Glomerular visceral epithelial cell (primary cell): Measurements from ENCODE around the gene MARF1.
"Not testable (repeated sequence)": the region's sequence is repeated elsewhere in the genome, so short reads cannot be mapped to it uniquely, and the experiment has no call there.

Experiments
- DNase-seq: peaks from one replicate; pipeline ENCODE4 v3.0.0-alpha.2; 2016; ENCODE audit errors: extremely low spot score

Gene MARF1

DNA sequence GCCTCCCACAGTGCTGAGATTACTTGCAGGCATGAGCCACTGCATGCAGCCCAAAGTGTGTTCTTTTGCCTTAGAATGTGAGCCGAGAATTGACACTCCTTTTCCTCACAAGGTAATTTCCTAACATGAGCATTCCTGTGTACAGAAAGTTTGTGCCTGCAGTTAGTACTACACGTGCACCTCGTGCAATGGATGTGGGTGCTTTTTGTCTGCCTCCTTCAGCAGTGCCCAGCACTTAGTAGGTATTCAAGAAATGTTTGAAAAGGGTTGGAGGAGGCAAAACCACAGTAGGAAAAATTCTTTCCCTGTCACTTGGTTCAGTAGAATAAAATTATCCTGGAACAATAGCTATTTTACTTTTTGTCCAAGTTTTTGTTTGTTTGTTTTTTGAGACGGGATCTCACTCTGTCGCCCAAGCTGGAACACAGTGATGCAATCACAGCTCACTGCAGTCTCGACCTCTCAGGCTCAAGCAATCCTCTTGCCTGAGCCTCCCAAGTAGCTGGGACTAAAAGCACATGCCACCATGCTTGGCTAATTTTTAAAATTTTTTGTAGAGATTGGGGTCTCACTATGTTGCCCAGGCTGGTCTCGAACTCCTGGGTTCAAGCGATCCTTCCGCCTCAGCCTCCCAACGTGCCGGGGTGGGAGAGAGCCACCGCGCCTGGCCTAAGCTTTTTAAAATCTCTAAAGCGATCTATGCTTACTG, 9.5 kb upstream of the MARF1 start:
- no peak for DNase-seq

- DNase-seq, result no peak
These were observed 7.8 kb upstream of the MARF1 start for GRCh38 chr16:15650698-15651171.

- peak; percentile 88 for DNase-seq
These were observed 7.2 kb upstream of the MARF1 start, which contains the start of gene NDE1 for GRCh38 chr16:15650019-15650697. Gene NDE1, plus strand, starts transcription at chr16:15650245. Its CDS starts 14,534 bp downstream, at chr16:15664779.

GRCh38 chr16:15649727-15650018, 6.7 kb upstream of the MARF1 start:
- DNase-seq, result no peak

- not testable (repeated sequence) for DNase-seq
These were observed 6.4 kb upstream of the MARF1 start for GRCh38 chr16:15649311-15649710.

- no peak for DNase-seq
These were observed 5.3 kb upstream of the MARF1 start for GRCh38 chr16:15648135-15648730.

GRCh38 chr16:15647294-15648014, 4.5 kb upstream of the MARF1 start:
- DNase-seq, result no peak

DNA sequence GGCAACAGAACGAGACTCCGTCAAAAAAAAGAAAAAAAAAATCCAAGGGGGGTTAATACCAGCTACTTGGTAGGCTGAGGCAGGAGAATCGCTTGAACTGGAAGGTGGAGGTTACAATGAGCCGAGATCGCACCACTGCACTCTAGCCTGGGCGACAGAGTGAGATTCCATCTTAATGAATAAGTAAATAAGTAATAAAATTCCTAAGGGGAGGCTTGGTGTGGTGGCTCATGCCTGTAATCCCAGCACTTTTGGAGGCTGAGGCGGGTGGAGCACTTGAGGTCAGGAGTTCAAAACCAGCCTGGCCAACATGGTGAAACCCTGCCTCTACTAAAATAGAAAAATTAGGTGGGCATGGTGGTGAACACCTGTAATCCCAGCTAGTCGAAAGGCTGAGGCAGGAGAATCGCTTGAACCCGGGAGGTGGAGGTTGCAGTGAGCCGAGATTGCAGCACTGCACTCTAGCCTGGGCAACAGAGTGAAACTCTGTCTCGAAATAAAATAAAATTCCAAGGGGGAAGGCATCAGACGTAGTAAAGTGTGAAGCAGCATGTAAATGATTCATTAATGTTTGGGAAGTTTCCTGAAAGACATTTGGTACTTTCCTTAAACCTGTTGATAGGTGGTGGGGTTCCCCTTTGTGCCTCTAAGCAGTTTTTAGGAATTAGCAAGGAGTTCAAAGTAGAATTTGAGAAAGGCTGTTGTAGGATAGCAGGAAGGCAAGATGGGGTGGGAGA, 3.8 kb upstream of the MARF1 start:
- DNase-seq, result not testable (repeated sequence)

DNA sequence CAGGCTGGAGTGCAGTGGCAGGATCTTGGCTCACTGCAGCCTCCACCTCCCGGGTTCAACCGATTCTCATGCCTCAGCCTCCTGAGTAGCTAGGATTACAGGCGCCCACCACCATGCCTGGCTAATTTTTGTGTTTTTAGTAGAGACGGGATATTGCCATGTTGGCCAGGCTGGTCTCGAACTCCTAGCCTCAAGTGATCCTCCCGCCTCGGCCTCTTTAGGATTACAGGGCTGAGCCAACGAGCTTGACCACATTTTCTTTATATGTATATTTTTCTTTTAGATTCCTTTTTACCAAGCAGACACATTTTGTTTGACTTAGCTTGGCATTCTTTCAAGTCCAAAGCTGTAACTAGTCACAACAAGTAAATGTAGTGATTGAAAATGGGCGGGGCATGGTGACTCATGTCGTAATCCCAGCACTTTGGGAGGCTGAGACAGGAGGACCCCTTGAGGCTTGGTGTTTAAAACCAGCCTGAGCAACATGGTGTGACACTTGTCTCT, 2.1 kb upstream of the MARF1 start:
- DNase-seq, result peak; percentile 60

- no peak for DNase-seq
These were observed 1.5 kb upstream of the MARF1 start for GRCh38 chr16:15644267-15644961.

DNA sequence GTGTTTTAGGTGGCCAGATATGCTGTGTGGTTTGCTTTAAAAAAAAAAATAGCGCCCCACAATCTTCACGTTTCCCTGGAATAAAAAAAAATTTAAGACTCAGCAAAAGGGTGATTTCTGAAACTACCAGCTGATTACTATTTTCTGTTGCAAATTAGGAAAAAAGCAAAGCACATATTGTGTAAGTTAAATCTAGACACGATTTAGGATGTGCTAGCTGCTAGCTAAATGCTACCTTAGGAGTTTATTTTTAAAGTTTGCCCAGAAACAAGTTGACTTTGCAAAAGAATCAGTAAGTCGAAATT, 944 bp upstream of the MARF1 start:
- no peak for DNase-seq

DNA sequence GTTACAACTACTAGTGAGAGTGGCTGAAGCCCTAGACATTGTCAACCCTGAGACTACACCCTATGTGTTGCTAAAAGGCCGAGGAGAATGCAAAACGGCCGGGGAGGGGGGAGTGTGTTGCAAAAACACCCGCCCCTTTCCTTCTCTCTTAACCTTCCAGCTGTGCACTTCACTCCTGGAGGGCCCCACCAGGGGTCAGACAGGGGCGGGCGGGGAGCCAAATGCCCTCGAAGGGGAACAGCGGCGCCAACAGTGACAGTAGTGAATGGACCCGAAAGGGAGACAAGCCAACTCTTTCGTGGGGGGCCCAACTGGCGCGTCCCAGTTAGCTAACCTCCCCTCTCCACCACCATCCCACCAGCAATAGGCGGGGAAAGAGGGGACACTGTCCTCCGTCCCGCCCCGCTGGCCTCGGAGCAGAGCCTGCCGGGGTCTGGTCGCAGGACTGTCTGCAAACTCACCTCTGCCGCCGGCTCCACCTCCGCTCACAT, 352 bp downstream of the MARF1 start:
- DNase-seq, result peak; percentile 66

GRCh38 chr16:15641753-15642556, 999 bp downstream of the MARF1 start:
- DNase-seq, result no peak

- no peak for DNase-seq
These were observed 2.0 kb downstream of the MARF1 start for GRCh38 chr16:15640966-15641365.

- DNase-seq, result no peak
These were observed 3.8 kb downstream of the MARF1 start for GRCh38 chr16:15639061-15639568.

DNA sequence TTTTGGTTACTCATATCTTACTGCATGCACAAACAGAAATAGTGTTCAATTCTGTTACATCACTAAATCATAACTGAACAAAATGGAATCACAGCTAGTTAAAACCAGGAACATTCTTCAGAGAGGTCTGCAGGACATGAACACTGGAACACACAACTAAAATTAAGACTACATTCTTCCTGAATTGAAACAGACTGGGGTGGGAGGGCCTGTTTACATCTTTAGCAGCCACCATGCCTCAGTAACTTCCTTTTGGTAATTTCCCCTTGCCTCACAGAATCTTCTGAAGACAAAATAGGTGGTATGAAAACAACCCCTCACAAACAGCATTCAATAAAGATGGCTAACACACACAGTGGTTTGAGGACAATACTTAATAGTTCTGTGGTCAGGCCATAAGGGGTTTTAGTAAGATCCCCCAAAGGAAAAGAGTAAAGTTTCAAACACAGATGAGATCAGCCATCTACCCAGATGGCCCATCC, 6.5 kb downstream of the MARF1 start:
- DNase-seq, result no peak

GRCh38 chr16:15635926-15636325, 7.0 kb downstream of the MARF1 start:
- no peak for DNase-seq

DNA sequence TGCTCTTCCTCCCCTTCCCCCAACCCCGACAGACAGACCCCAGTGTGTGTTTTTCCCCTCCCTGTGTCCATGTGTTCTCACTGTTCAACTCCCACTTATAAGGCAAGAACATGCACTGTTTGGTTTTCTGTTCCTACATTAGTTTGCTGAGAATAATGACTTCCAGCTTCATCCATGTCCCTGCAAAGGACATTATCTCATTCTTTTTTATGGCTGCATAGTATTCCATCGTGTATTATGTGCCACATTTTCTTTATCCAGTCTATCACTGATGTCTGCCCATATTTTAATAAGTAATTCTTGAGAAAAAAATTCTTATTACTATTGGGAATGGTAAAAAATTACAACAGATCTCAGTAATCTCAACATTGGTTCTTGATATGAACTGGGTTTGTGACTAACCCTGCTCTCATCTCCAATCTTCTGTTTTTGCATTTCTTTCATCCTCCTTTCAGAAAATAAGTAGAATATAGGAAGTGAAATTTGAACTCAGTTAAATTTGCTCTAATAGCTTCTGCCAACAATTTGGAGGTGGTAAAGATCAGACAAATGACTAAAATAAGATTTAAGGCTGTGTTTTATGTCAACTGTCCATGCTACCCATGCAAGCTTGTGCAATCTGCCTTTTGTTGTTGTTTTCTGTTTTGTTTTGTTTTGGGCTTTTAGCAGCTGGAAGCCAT, 11.1 kb downstream of the MARF1 start:
- no peak for DNase-seq

GRCh38 chr16:15621889-15622288, 21.1 kb downstream of the MARF1 start:
- no peak for DNase-seq
